Mesodermal cell (in vitro differentiated cells): ENCODE measurements around the gene CDH23.

ENCODE experiments used
- H3K27ac ChIP-seq: 2 replicates; pipeline ENCODE4 v1.7.0; 2013; ENCODE audit warnings: mild to moderate bottlenecking, low read depth, low read length, moderate library complexity; ENCODE audit not compliant: severe bottlenecking
- H3K36me3 ChIP-seq: 2 replicates; pipeline ENCODE4 v1.7.1; 2013; ENCODE audit warnings: mild to moderate bottlenecking, low read length, moderate library complexity; ENCODE audit not compliant: control insufficient read depth, insufficient read depth
- H3K4me1 ChIP-seq: one replicate; pipeline ENCODE4 v1.7.1; 2013; ENCODE audit warnings: mild to moderate bottlenecking, low read length; ENCODE audit not compliant: insufficient read depth, control insufficient read depth, poor library complexity, severe bottlenecking
- H3K4me3 ChIP-seq: 2 replicates; pipeline ENCODE4 v1.7.0; 2013; ENCODE audit warnings: low read length, control low read depth, mild to moderate bottlenecking; ENCODE audit not compliant: insufficient read depth, poor library complexity, severe bottlenecking; ENCODE audit errors: extremely low read depth
- H3K9me3 ChIP-seq: 2 replicates; pipeline ENCODE4 v1.7.1; 2013; ENCODE audit warnings: mild to moderate bottlenecking, low read length, moderate library complexity; ENCODE audit not compliant: control insufficient read depth
- WGBS, 2 experiments: methylation state at CpG; one replicate each; pipeline ENCODE4 v1.1.5; 2013; ENCODE audit warnings: missing lambda C conversion rate in 2 of 2; ENCODE audit not compliant: insufficient coverage in 2 of 2; 5-methylcytosine and 5-hydroxymethylcytosine counted together

The CDH23 gene

GRCh38 chr10:71635867-71636266, 239.1 kb downstream of the CDH23 start:
- Histone ChIP-seq H3K4me1 (peaks cover 36% of the 10 kb centered on the region), H3K36me3 (no peaks in the 10 kb centered on the region), H3K9me3 (no peaks in the 10 kb centered on the region), H3K27ac (no peak overlapping the region), H3K4me3 (no peak overlapping the region)
- WGBS, 2 experiments: 87 to 93% methylated on average over 4 of the region's 5 CpGs

GRCh38 chr10:71636588-71636987, 239.9 kb downstream of the CDH23 start:
- Histone ChIP-seq H3K36me3 (no peaks in the 10 kb centered on the region), H3K4me1 (peaks cover 29% of the 10 kb centered on the region), H3K4me3 (no peak overlapping the region), H3K9me3 (no peaks in the 10 kb centered on the region), H3K27ac (no peak overlapping the region)
- WGBS, 2 experiments: 81 to 83% methylated on average over 3 to 4 of the region's 5 CpGs

- WGBS, 2 experiments: 86% methylated on average over 1 of the region's 2 CpGs; no CpG with 5 or more reads in 1 of the 2 experiments
- no peak overlapping the region for H3K4me3 ChIP-seq
- no peak overlapping the region for H3K27ac ChIP-seq
- H3K36me3 ChIP-seq: no peaks in the 10 kb centered on the region
- peaks cover 27% of the 10 kb centered on the region for H3K4me1 ChIP-seq
- H3K9me3 ChIP-seq: no peaks in the 10 kb centered on the region
Measured at GRCh38 chr10:71637305-71637704, 240.6 kb downstream of the CDH23 start.

- Histone ChIP-seq H3K9me3 (no peaks in the 10 kb centered on the region), H3K4me3 (no peak overlapping the region), H3K27ac (no peak overlapping the region), H3K36me3 (no peaks in the 10 kb centered on the region), H3K4me1 (peaks cover 27% of the 10 kb centered on the region)
- 62 to 63% methylated on average over 10 of the region's 14 CpGs for WGBS, 2 experiments
Measured at GRCh38 chr10:71638064-71638821, 241.5 kb downstream of the CDH23 start.

GRCh38 chr10:71638822-71639719, 242.4 kb downstream of the CDH23 start:
- WGBS, 2 experiments: 39 to 55% methylated on average over 20 to 21 of the region's 24 CpGs
- H3K4me3 ChIP-seq: no peak overlapping the region
- H3K27ac ChIP-seq: no peak overlapping the region
- H3K36me3 ChIP-seq: no peaks in the 10 kb centered on the region
- no peaks in the 10 kb centered on the region for H3K9me3 ChIP-seq
- H3K4me1 ChIP-seq: peaks cover 21% of the 10 kb centered on the region

- Histone ChIP-seq H3K4me1 (peaks cover 13% of the 10 kb centered on the region), H3K36me3 (no peaks in the 10 kb centered on the region), H3K9me3 (no peaks in the 10 kb centered on the region), H3K27ac (no peak overlapping the region), H3K4me3 (no peak overlapping the region)
- 78 to 93% methylated on average over 6 to 9 of the region's 9 CpGs for WGBS, 2 experiments
Measured at GRCh38 chr10:71640607-71641006, 243.9 kb downstream of the CDH23 start.

GRCh38 chr10:71641449-71641848, 244.7 kb downstream of the CDH23 start:
- no peaks in the 10 kb centered on the region for H3K36me3 ChIP-seq
- H3K9me3 ChIP-seq: no peaks in the 10 kb centered on the region
- H3K4me1 ChIP-seq: peaks cover 16% of the 10 kb centered on the region
- WGBS, 2 experiments: 79 to 83% methylated on average over 6 of the region's 7 CpGs
- H3K27ac ChIP-seq: no peak overlapping the region
- H3K4me3 ChIP-seq: no peak overlapping the region

- WGBS, 2 experiments: 75 to 85% methylated on average over 4 of the region's 5 CpGs
- Histone ChIP-seq H3K4me1 (peaks cover 16% of the 10 kb centered on the region), H3K36me3 (no peaks in the 10 kb centered on the region), H3K27ac (no peak overlapping the region), H3K9me3 (no peaks in the 10 kb centered on the region), H3K4me3 (no peak overlapping the region)
Measured at GRCh38 chr10:71641986-71642385, 245.3 kb downstream of the CDH23 start.

- Histone ChIP-seq H3K36me3 (no peaks in the 10 kb centered on the region), H3K9me3 (no peaks in the 10 kb centered on the region), H3K4me3 (no peak overlapping the region), H3K4me1 (peaks cover 12% of the 10 kb centered on the region), H3K27ac (no peak overlapping the region)
- WGBS, 2 experiments: 73 to 81% methylated on average over 2 to 3 of the region's 6 CpGs
Measured at GRCh38 chr10:71643904-71644303, 247.2 kb downstream of the CDH23 start.

GRCh38 chr10:71644307-71645180, 247.8 kb downstream of the CDH23 start:
- WGBS, 2 experiments: 81 to 88% methylated on average over 2 to 6 of the region's 6 CpGs
- Histone ChIP-seq H3K9me3 (no peaks in the 10 kb centered on the region), H3K27ac (no peak overlapping the region), H3K4me1 (peaks cover 7% of the 10 kb centered on the region), H3K36me3 (no peaks in the 10 kb centered on the region), H3K4me3 (no peak overlapping the region)
